Liver (tissue), 9 donors: ENCODE measurements around the gene DROSHA. TPM values are rescaled to one million over a fixed set of nuclear protein-coding genes. Genes with fewer than 3 reads are reported as not detected.

Experiments
- DNase-seq: peaks from one replicate; pipeline ENCODE4 v3.0.0-alpha.2; 2017; ENCODE audit warnings: low spot score
- H3K27ac ChIP-seq, 2 donors: one replicate each; pipeline ENCODE4 v1.7.0; 2013; ENCODE audit warnings: inconsistent platforms in 2 of 2, low read length in 2 of 2, control low read depth in 1 of 2, low read depth in 1 of 2, mild to moderate bottlenecking in 1 of 2
- H3K27me3 ChIP-seq, 4 donors: one replicate each; pipeline versions ENCODE4 v1.6.1 to v1.7.0; 2013; ENCODE audit warnings: low read length in 3 of 4, inconsistent platforms in 1 of 4, mild to moderate bottlenecking in 1 of 4, moderate library complexity in 1 of 4; ENCODE audit not compliant: control insufficient read depth in 4 of 4, insufficient read depth in 4 of 4
- H3K36me3 ChIP-seq, 4 donors: one replicate each; pipeline versions ENCODE4 v1.6.1 to v1.7.0; 2013; ENCODE audit warnings: low read length in 3 of 4, mild to moderate bottlenecking in 3 of 4, low read depth in 1 of 4, moderate library complexity in 1 of 4; ENCODE audit not compliant: control insufficient read depth in 4 of 4, insufficient read depth in 3 of 4
- H3K4me1 ChIP-seq, 4 donors: one replicate each; pipeline versions ENCODE4 v1.6.1 to v1.7.0; 2013; ENCODE audit warnings: low read length in 3 of 4, mild to moderate bottlenecking in 3 of 4, moderate library complexity in 1 of 4; ENCODE audit not compliant: control insufficient read depth in 4 of 4, insufficient read depth in 4 of 4
- H3K4me3 ChIP-seq, 3 donors: one replicate each; pipeline versions ENCODE4 v1.6.1 to v1.7.0; 2013; ENCODE audit warnings: low read length in 3 of 3, control low read depth in 1 of 3, low read depth in 1 of 3, mild to moderate bottlenecking in 1 of 3
- H3K9ac ChIP-seq, 2 donors: one replicate each; pipeline ENCODE4 v1.7.0; 2013; ENCODE audit warnings: low read length in 2 of 2, mild to moderate bottlenecking in 2 of 2, moderate library complexity in 2 of 2, control low read depth in 1 of 2, low read depth in 1 of 2
- H3K9me3 ChIP-seq, 4 donors: one replicate each; pipeline versions ENCODE4 v1.6.1 to v1.7.0; 2013; ENCODE audit warnings: low read length in 3 of 4; ENCODE audit not compliant: control insufficient read depth in 4 of 4
- EGR1 ChIP-seq, 2 donors: IDR thresholded peaks; 2 replicates each; pipeline ENCODE4 v1.6.1; 2016 to 2018; ENCODE audit warnings: antibody characterized with exemption in 2 of 2, low read depth in 2 of 2
- FOXA1 ChIP-seq: IDR thresholded peaks from 2 replicates; pipeline ENCODE4 v1.6.1; 2016; ENCODE audit warnings: antibody characterized with exemption
- FOXA2 ChIP-seq: IDR thresholded peaks from 2 replicates; pipeline ENCODE4 v1.6.1; 2016; ENCODE audit warnings: antibody characterized with exemption
- GABPA ChIP-seq, 2 donors: IDR thresholded peaks in 1 of 2; conservative IDR thresholded peaks in 1 of 2; 2 replicates each; pipeline ENCODE4 v1.6.1; 2016; ENCODE audit warnings: antibody characterized with exemption in 2 of 2, mild to moderate bottlenecking in 1 of 2, moderate library complexity in 1 of 2
- HNF4A ChIP-seq, 2 donors: conservative IDR thresholded peaks; 2 replicates each; pipeline ENCODE4 v1.6.1; 2016; ENCODE audit warnings: antibody characterized with exemption in 2 of 2, mild to moderate bottlenecking in 2 of 2
- HNF4G ChIP-seq: IDR thresholded peaks from 2 replicates; pipeline ENCODE4 v1.6.1; 2016; ENCODE audit warnings: antibody characterized with exemption
- JUND ChIP-seq, 2 donors: IDR thresholded peaks; 2 replicates each; pipeline ENCODE4 v1.6.1; 2016; ENCODE audit warnings: antibody characterized with exemption in 2 of 2
- MAX ChIP-seq: IDR thresholded peaks from 2 replicates; pipeline ENCODE4 v1.6.1; 2016; ENCODE audit warnings: antibody characterized with exemption
- NR2F2 ChIP-seq: IDR thresholded peaks from 2 replicates; pipeline ENCODE4 v1.6.1; 2016; ENCODE audit warnings: antibody characterized with exemption
- RAD21 ChIP-seq, 2 donors: IDR thresholded peaks; 2 replicates each; pipeline ENCODE4 v1.6.1; 2016; ENCODE audit warnings: antibody characterized with exemption in 2 of 2, mild to moderate bottlenecking in 2 of 2
- REST ChIP-seq: IDR thresholded peaks from 2 replicates; pipeline ENCODE4 v1.6.1; 2016; ENCODE audit warnings: antibody characterized with exemption, mild to moderate bottlenecking
- RXRA ChIP-seq, 2 donors: IDR thresholded peaks; 2 replicates each; pipeline ENCODE4 v1.6.1; 2017 to 2018; ENCODE audit warnings: antibody characterized with exemption in 2 of 2, mild to moderate bottlenecking in 1 of 2
- TAF1 ChIP-seq: conservative IDR thresholded peaks from 2 replicates; pipeline ENCODE4 v1.6.1; 2016; ENCODE audit warnings: antibody characterized with exemption, mild to moderate bottlenecking
- YY1 ChIP-seq: IDR thresholded peaks from 2 replicates; pipeline ENCODE4 v1.6.1; 2016; ENCODE audit warnings: antibody characterized with exemption, mild to moderate bottlenecking
- WGBS: extraction: QIAGEN DNeasy Blood & Tissue Kit; methylation state at CpG from one replicate; pipeline ENCODE4 v1.1.7; 2013; 5-methylcytosine and 5-hydroxymethylcytosine counted together
- polyA plus RNA-seq, 2 donors: library from polyadenylated mRNA; stranded (reverse) in 1 of 2; unstranded in 1 of 2; fragments of 200-250 nt in 1 of 2; fragments of >200 nt in 1 of 2; fragmentation: Nextera tagmentation in 1 of 2; extraction: Ambion mirVana in 1 of 2; gene quantifications; one replicate each; pipeline versions ENCODE4 v1.2.1 to v1.2.3, GENCODE V29; 2013 to 2015
- total RNA-seq, 2 donors: library from RNA; depleted of rRNA; stranded (reverse); fragments of >200 nt; gene quantifications; one replicate each; pipeline ENCODE4 v1.2.3, GENCODE V29; 2014
- TF ChIP-seq, protein P1 (sequence below): IDR thresholded peaks from 2 replicates; pipeline ENCODE4 v1.6.1; 2016; ENCODE audit warnings: antibody characterized with exemption
- TF ChIP-seq, protein P2 (sequence below): fragments of 150-350 bp; IDR thresholded peaks from 2 replicates; pipeline ENCODE4 v1.5.1; 2017; ENCODE audit warnings: improper control_type of control experiment, low read depth, low read length; ENCODE audit not compliant: missing input control
- TF ChIP-seq, protein P3 (sequence below): IDR thresholded peaks from 2 replicates; pipeline ENCODE4 v1.6.1; 2016; ENCODE audit warnings: antibody characterized with exemption
- donor health status: healthy.
- donor health status: healthy.
- donor health status: healthy.
- donor health status: healthy.
- donor health status: healthy.

DROSHA gene
- total and polyA plus RNA-seq, 4 donors, result 8.2 to 25.4 (median 15.4) TPM

DNA sequence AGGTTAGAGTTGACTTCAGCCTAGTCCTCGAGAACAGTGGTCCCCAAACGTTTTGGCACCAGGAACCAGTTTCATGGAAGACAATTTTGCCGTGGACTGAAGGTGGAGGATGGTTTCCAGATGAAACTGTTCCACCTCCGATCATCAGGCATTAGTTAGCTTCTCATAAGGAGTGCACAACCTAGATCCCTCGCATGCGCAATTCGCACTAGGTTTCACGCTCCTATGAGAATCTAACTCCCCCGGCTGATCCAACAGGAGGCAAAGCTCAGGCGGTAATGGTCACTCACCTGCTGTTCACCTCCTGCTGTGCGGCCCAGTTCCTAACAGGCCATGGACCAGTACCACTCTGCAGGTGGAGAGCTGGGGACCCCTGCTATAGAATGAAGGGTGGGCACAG is 174.9 kb downstream of the DROSHA start:
- no peak overlapping the region for H3K4me3 ChIP-seq
- H3K27me3 ChIP-seq, result no peaks in the 10 kb centered on the region
- H3K36me3 ChIP-seq, result no peaks in the 10 kb centered on the region
- peaks cover 0 to 3% (median 1%) of the 10 kb centered on the region in 4 donors for H3K9me3 ChIP-seq
- TF ChIP-seq, protein P1, sequence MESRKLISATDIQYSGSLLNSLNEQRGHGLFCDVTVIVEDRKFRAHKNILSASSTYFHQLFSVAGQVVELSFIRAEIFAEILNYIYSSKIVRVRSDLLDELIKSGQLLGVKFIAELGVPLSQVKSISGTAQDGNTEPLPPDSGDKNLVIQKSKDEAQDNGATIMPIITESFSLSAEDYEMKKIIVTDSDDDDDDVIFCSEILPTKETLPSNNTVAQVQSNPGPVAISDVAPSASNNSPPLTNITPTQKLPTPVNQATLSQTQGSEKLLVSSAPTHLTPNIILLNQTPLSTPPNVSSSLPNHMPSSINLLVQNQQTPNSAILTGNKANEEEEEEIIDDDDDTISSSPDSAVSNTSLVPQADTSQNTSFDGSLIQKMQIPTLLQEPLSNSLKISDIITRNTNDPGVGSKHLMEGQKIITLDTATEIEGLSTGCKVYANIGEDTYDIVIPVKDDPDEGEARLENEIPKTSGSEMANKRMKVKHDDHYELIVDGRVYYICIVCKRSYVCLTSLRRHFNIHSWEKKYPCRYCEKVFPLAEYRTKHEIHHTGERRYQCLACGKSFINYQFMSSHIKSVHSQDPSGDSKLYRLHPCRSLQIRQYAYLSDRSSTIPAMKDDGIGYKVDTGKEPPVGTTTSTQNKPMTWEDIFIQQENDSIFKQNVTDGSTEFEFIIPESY, result no peak
- TF ChIP-seq, protein P2, sequence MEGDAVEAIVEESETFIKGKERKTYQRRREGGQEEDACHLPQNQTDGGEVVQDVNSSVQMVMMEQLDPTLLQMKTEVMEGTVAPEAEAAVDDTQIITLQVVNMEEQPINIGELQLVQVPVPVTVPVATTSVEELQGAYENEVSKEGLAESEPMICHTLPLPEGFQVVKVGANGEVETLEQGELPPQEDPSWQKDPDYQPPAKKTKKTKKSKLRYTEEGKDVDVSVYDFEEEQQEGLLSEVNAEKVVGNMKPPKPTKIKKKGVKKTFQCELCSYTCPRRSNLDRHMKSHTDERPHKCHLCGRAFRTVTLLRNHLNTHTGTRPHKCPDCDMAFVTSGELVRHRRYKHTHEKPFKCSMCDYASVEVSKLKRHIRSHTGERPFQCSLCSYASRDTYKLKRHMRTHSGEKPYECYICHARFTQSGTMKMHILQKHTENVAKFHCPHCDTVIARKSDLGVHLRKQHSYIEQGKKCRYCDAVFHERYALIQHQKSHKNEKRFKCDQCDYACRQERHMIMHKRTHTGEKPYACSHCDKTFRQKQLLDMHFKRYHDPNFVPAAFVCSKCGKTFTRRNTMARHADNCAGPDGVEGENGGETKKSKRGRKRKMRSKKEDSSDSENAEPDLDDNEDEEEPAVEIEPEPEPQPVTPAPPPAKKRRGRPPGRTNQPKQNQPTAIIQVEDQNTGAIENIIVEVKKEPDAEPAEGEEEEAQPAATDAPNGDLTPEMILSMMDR, result no peak
- TF ChIP-seq FOXA1, result no peak
- no peak for TF ChIP-seq GABPA (IDR thresholded peaks at IDR 0.05 in 1 of 2, conservative IDR thresholded peaks at IDR 0.05 in 1 of 2)
- no peak for TF ChIP-seq TAF1
- TF ChIP-seq YY1, result no peak
- TF ChIP-seq RAD21 (IDR thresholded peaks at IDR 0.05), result no peak
- no peak for TF ChIP-seq HNF4G
- no peak for TF ChIP-seq MAX
- 77% methylated on average over 11 of the region's 11 CpGs for WGBS
- no peak for DNase-seq
- H3K9ac ChIP-seq, result no peak overlapping the region
- no peaks in the 10 kb centered on the region for H3K4me1 ChIP-seq
- no peak overlapping the region for H3K27ac ChIP-seq

DNA sequence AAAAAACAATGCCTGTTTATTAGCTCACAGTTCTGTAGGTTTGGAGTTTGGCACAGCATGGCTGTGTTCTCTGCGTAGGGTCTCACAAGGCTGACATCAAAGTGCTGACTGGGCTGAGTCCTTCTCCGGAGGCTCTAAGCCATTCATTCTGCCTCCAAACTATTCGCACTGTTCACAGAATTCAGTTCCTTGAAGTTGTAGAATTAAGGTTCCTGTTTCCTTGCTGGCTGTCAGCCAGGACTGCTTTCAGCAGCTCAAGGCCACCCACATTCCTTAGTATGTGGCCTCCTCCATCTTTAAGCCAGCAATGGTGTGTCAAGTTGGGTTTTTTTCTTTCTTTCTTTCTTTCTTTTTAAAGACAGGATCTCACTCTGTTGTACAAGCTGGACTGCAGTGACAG is 176.6 kb downstream of the DROSHA start:
- 57% methylated on average over 3 of the region's 3 CpGs for WGBS
- Histone ChIP-seq H3K27ac (no peak overlapping the region), H3K36me3 (no peaks in the 10 kb centered on the region), H3K9ac (no peak overlapping the region), H3K4me3 (no peak overlapping the region), H3K27me3 (no peaks in the 10 kb centered on the region), H3K4me1 (no peaks in the 10 kb centered on the region), H3K9me3 (peaks cover 0 to 3% (median 1%) of the 10 kb centered on the region in 4 donors)
- no peak for DNase-seq
- no peak for TF ChIP-seq REST
- no peak for TF ChIP-seq GABPA (IDR thresholded peaks at IDR 0.05 in 1 of 2, conservative IDR thresholded peaks at IDR 0.05 in 1 of 2)
- no peak for TF ChIP-seq RXRA (IDR thresholded peaks at IDR 0.05)
- no peak for TF ChIP-seq EGR1 (IDR thresholded peaks at IDR 0.05; ENCODE audit: low read depth in 2 of 2)
- TF ChIP-seq JUND (IDR thresholded peaks at IDR 0.05), result no peak
- TF ChIP-seq, protein P2, result no peak
- TF ChIP-seq, protein P3, sequence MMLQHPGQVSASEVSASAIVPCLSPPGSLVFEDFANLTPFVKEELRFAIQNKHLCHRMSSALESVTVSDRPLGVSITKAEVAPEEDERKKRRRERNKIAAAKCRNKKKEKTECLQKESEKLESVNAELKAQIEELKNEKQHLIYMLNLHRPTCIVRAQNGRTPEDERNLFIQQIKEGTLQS, result no peak
- no peak for TF ChIP-seq HNF4A (conservative IDR thresholded peaks at IDR 0.05)
- no peak for TF ChIP-seq TAF1
- no peak for TF ChIP-seq YY1
- no peak for TF ChIP-seq FOXA1
- TF ChIP-seq RAD21 (IDR thresholded peaks at IDR 0.05), result no peak
- no peak for TF ChIP-seq NR2F2
- TF ChIP-seq, protein P1, result no peak
- no peak for TF ChIP-seq FOXA2
